HG03571 (cell line): Measurements from ENCODE around the gene ATP11A.
"Not testable (repeated sequence)": the region's sequence is repeated elsewhere in the genome, so short reads cannot be mapped to it uniquely, and the experiment has no call there.

Experiments
- ATAC-seq: cut with Tn5 transposase; IDR thresholded peaks from one replicate; pipeline ENCODE4 v1.9.1; 2021; ENCODE audit not compliant: unreplicated experiment

The ATP11A gene

DNA sequence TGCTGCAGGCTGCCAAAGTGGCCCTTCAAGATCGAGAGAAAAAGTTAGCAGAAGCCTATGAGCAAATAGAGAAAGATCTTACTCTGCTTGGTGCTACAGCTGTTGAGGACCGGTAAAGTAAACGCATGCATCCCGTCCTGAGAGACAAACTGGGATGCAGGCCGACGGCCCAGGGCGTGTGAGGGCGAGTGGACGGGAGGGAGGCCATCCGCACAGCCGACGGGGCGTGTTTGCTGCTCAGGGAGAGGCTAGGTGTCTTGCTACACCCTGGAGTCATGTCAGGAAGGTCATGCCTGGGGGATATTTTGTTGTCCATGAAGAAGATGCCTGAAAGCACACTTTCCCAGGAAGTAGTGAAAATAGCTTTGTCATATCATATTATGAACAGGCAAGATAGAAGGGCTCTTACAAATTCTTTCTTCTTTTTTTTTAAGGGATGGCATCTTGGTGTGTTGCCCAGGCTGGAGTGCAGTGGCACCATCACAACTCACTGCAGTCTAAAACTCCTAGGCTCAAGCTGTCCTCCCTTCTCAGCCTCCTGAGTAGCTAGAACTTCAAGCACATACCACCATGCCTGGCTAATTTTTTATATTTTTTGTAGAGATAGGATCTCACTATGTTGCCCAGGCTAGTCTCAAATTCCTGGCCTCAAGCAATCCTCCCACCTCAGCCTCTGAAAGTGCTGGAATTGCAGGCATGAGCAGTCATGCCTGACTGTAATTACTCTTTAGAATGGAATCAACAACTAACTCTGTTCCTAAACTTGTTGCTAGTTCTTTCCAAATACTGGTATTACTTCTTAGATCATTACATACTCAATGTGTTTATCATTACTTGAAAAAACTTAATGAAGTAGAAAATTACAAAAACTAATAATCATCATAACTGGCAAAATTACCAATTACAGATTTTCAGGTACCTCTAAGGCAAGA is 161.5 kb downstream of the ATP11A start:
- ATAC-seq: no peak

DNA sequence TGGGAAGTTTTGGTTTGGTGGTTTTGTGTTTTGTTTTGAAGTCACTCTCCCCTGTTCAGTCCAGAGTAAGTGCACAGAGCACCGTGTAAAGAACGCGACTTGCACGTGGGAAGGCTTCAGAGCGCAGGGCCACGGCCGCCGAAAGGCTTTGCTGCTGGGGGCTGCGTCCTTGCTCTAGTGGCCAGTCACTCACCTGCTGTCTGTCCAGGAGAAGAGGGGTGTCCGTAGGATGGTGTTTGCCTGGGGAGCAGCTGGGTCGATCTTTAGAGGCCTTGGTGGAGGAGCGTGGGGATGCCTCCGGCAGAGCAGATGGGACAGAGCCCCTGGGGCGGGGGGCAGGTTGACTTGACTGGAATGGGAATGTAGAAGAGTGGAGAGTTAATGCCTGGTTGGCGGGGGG is 162.6 kb downstream of the ATP11A start:
- ATAC-seq: no peak

DNA sequence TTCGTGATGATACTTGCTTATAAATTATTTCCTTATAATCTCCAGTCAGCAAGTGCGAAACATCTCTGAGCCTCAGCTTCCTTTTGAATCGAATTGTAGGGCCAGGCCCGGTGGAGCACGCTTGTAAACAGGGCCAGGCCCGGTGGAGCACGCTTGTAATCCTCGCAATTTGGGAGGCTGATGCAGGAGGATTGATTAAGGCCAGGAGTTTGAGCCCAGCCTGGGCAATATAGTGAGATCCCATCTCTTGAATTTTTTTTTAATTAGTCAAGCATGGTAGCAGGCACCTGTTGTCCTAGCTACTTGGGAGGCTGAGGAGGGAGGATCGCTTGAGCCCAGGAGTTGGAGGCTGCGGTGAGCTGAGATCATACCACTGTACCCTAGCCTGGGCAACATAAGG is 163.0 kb downstream of the ATP11A start:
- no peak for ATAC-seq

DNA sequence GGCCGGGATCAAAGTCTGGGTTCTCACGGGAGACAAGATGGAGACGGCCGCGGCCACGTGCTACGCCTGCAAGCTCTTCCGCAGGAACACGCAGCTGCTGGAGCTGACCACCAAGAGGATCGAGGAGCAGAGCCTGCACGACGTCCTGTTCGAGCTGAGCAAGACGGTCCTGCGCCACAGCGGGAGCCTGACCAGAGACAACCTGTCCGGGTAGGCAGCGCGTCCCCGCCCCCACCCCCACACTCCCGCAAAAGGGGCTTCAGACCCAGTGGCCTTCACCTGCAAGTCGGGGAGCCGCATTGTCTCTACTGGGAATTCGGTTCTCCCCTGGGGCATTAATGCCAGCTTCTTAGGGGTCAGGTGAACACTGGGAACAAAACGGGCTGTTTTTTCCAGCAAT is 164.5 kb downstream of the ATP11A start:
- ATAC-seq: no peak

DNA sequence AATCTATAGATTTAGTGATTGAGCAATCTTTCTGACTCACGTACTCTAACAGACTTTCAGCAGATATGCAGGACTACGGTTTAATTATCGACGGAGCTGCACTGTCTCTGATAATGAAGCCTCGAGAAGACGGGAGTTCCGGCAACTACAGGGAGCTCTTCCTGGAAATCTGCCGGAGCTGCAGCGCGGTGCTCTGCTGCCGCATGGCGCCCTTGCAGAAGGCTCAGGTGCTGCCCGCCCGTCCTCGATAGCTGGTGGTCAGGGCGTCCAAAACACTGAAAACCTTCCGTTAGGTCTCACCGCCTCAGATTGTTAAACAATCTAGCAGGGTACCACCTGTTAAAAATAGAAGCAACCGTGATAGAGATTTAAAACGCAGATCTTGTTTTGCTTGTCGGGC is 166.0 kb downstream of the ATP11A start:
- ATAC-seq: no peak

DNA sequence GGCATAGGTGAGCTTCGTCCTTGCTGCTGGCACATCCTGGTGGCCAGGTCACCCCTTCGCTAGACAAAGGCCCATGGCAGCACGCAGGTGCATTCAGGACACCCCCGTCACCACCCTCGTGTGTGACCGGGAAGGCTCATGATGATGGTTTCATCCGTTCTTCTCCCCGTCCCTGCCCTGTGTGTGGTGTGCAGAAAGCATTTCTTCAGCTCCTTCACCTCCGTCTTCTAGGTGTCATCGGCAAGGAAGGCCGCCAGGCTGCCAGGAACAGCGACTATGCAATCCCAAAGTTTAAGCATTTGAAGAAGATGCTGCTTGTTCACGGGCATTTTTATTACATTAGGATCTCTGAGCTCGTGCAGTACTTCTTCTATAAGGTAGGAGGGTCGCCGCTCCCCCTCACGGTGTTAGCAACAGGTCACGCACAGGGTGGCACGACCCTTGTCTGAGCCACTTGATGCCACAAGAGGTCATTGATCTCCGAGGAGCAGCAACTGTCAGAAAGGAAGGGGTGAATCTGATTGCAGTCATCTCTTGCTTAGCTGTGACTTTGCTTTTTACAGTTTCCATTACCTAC is 168.2 kb downstream of the ATP11A start:
- ATAC-seq: no peak

DNA sequence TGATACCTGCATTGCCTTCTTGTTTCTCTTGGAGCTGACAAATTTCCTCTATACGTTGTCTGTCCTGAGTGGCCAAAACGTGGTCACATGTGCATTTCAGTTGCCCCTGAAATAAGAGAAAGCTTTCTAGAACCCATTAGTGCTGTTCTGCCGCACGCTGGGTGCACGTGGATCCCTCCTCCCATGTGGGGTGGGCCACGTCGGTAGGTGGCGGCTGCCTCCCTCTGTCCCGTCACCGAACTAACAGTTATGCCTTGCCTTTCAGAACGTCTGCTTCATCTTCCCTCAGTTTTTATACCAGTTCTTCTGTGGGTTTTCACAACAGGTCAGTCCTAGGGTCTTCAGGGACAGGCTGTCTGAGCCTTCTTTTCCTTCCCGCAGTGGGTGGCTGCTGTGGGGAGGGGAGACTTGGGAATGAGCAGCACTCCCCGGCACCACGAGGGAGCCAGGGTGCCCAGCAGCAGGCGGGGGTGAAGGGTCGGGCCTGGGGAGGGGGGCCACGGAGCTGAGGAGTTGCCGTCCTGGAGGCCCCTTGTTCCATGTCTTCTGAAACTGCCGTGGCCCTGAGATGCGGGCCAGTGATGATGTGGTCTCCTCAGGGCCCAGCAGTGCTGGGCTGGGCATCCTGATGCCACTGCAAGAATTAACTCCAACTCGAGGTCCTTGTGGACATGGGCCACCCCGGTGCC is 169.4 kb downstream of the ATP11A start:
- ATAC-seq: no peak

DNA sequence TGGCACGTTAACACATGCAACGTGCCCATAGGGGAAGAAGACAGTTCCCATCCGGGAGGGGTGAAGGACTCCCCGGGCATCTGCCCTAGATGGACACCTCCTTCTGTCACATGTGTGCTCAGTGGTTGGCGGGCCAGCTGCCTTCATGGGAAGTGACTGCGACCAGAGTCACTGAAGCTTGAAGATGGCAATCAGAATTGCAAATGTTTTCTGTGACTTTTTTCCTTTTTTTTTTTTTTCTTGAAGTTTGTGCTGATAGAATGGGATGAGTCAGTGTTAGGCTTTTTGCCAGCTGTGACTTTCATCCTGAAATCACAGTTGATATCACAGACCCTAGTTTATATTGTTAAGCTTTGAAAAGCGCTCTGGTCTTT is 170.0 kb downstream of the ATP11A start:
- ATAC-seq: no peak

DNA sequence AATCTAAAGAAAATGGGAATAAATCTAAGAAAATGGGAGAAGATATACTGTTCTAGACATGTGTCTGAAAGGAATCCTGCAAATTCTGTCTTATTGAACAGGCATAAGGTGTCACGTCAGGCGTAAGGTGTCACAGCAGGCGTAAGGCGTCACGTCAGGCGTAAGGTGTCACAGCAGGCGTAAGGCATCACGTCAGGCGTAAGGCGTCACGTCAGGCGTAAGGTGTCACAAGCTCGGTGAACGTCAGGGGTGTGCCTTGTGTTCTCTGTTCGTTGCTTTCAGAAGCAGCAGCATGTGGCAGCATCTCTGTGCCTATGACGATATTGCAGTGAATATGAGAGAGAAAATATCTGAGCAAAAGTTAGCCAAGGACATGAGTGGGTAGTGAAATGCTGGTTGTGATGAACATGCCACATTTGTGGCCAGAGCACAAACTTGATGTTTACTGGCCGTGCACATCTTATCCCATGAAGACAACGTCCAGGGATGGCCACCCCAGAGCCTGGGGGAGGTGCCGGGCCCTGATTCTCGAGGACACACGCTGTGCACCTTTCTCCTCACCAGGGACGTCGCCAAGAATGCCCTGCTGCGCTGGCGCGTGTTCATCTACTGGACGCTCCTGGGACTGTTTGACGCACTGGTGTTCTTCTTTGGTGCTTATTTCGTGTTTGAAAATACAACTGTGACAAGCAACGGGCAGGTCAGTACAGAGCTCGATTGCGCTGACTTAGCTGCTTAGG is 172.2 kb downstream of the ATP11A start:
- ATAC-seq: no peak

DNA sequence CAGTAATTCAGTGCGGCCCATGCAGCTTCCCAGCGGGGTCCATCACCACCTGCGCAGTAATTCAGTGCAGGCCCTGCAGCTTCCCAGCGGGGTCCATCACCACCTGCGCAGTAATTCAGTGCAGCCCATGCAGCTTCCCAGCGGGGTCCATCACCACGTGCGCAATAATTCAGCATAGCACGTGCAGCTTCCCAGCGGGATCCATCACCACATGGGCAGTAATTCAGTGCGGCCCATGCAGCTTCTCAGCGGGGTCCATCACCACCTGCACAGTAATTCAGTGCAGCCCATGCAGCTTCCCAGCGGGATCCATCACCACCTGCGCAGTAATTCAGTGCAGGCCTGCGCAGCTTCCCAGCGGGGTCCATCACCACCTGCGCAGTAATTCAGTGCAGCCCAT is 173.5 kb downstream of the ATP11A start:
- ATAC-seq: not testable (repeated sequence)

DNA sequence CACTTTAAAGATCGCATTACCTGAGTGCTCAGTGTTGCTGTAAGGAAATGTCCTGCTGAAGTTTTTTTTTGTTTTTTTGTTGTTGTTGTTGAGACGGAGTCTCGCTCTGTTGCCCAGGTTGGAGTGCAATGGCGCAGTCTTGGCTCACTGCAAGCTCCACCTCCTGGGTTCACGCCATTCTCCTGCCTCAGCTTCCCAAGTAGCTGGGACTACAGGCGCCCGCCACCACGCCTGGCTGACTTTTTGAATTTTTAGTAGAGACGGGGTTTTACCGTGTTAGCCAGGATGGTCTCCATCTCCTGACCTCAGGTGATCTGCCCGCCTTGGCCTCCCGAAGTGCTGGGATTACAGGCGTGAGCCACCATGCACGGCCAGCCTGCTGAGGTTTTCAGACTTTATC is 175.6 kb downstream of the ATP11A start:
- not testable (repeated sequence) for ATAC-seq

DNA sequence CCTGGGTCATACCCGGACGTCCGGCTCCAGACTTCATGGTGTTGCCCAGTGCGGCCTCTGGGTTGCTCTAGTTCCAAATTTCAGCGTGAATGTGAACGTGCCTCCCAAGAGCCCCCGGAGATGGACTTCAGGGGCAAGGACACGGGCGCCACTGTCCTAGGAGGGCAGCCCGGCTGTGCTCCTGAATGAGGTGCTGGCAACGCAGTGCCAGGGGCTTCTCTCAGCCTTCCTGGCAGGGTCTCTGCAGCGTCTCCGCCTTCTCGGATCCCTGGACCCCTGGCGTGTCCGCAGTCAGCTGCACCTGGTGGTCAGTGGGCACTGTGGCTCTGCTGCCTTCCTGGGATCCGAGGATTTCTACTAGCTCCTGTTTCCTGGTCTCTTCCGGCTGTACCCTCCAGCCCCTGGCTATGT is 177.5 kb downstream of the ATP11A start:
- no peak for ATAC-seq

DNA sequence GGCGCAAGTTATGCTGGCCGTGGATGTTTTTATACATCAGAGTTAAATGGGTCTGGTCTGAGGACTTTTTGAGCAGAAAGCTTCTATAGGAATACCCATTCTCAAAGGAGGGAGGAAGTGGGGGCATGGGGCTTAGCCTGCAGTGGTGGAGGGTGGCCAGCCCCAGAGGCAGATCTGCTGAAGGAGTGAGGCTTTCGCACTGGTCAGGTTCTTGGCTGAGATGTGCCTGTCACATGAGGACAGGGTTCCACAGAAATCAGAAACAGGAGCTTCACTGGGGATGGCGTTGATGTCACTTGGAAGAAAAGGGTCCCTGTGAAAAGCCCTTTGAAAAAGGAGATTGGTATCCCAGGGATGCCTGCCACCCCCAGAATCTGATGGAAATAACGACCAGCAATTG is 178.5 kb downstream of the ATP11A start:
- ATAC-seq: no peak

DNA sequence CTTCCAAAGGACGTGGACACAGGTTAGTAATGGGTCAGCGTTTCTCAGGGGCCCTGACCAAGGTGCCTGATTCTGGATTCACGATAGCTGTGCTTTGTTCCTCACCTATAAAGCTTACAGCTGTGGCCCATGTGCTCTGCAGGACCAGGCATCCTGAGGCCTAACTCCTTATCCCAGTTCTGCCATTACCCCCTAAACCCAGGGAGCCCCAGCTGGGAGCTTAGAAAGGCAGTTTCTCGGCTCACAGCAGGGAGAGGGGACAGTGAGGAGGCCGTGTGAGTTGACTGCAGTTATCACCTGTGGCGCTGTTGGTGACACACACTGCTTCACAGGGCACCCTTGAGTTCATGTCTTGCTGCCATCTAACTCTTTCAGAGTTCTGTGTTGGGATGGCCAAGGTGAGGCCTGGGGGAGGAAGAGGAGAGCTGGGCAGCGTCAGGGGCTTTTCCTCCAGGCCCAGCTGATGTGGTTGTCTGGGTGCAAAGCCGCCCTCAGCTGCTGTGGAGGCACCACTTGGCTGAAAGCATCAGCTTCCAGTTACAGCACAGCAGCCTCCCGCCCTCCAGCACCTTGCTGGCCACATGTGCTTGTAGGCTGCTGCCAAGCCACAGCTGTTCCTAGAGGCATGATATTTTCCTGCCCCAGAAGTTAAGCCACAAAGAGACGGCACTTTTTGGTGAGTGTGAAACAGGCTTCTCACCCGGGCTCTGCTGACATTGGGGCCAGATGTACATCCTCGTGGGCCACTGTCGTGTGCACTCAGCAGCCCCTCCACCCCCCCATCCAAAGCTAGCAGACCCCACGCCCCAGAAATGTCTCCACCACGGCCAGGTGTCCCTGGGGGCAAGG is 179.6 kb downstream of the ATP11A start:
- ATAC-seq: no peak

DNA sequence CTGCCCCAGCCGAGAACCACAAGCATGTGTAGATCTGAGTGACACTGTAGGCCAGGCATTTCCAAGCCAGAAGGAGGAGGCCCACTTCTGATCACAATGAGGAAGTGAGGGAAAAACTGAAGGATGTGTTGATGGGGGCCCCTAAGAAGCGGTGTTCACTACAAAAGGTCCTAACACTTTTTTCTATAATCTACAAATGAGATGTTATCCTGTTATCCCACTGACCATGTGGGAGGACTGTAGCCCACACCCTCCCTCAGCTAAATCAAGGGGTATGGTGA is 180.2 kb downstream of the ATP11A start:
- ATAC-seq: no peak

DNA sequence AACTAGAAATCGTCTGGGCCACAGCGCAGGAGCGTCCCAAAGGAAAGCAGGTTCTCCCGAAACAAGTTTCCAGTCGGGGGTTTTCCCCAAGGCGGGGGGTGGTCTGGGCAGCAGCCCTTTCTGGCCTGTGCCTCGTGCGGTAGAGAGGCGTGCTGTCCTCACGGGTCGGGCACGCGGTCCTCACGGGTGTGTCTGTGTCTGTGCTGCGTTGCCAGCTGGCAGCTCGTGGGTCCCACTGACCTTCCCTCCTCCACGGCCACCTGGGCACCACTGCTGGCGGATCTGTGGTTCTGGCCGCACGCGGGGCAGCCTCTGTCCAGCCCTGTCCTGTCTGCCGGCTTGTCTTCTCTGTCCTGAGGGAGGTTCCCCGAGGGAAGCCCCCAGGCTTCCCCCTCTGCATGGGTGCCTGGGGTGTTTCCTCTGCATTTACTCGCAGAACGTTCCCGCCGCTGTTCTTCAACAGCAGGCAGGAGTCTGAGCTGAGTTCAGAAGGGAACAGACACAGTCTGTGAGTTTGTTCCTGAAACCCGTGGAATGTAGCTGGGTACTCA is 181.0 kb downstream of the ATP11A start:
- no peak for ATAC-seq

DNA sequence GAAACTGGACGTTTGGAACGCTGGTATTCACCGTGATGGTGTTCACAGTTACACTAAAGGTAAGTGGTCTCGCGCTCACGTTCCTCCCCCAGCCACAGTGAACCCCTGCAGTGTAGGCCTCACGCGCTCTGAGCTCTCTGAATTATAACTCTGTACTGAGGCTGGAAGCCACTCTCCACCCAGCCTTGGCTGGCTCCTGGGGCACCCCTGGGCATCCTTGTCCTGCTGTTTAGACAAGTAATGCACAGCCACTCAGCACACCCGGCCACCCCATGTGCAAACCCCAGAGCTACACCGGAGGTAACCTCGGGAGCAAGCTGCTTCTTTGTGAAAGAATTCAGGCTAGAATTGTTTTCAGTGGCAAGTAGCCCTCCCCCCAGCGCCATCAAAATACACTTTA is 181.9 kb downstream of the ATP11A start:
- no peak for ATAC-seq

DNA sequence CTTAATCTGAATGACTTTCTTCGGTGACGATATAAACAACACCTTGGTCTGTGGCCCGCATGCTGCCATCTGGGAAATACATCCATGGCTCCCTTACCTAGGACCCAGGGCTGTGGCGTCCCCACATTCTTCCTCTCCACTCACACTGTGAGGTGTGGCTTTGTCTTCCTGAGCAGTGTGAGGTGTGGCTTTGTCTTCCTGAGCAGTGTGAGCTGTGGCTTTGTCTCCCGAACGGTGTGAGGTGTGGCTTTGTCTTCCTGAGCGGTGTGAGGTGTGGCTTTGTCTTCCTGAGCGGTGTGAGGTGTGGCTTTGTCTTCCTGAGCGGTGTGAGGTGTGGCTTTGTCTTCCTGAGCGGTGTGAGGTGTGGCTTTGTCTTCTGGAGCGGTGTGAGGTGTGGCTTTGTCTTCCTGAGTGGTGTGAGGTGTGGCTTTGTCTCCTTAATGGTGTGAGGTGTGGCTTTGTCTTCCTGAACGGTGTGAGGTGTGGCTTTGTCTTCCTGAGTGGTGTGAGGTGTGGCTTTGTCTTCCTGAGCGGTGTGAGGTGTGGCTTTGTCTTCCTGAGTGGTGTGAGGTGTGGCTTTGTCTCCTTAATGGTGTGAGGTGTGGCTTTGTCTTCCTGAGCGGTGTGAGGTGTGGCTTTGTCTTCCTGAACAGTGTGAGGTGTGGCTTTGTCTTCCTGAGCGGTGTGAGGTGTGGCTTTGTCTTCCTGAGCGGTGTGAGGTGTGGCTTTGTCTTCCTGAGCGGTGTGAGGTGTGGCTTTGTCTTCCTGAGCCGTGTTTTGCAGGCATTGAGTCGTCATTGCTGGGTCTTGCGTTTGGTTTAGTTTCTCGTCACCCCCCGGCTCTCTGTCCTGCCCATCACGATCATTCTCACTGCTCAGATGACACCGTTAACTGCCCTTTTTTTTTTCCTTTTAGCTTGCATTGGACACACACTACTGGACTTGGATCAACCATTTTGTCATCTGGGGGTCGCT is 183.1 kb downstream of the ATP11A start:
- peak; percentile 25 for ATAC-seq
